GM10847 (cell line): ENCODE data around the gene CUEDC2.
A peak's percentile ranks its signal among the peaks of the same experiment; 100 is the strongest.

ENCODE experiments used
- POLR2A ChIP-seq: IDR thresholded peaks from 2 replicates; pipeline ENCODE4 v1.6.1; 2011; ENCODE audit not compliant: insufficient read length; ENCODE audit errors: extremely low read depth

Gene CUEDC2

GRCh38 chr10:102461187-102462054, 29.0 kb upstream of the CUEDC2 start:
- peak; percentile 31 for TF ChIP-seq POLR2A

- TF ChIP-seq POLR2A: no peak
Measured at GRCh38 chr10:102460836-102461186, 28.4 kb upstream of the CUEDC2 start.

GRCh38 chr10:102458656-102459055, 26.3 kb upstream of the CUEDC2 start:
- no peak for TF ChIP-seq POLR2A

GRCh38 chr10:102457591-102458150, 25.3 kb upstream of the CUEDC2 start:
- TF ChIP-seq POLR2A: no peak

- TF ChIP-seq POLR2A: no peak
Measured at GRCh38 chr10:102455893-102456471, 23.6 kb upstream of the CUEDC2 start.

- no peak for TF ChIP-seq POLR2A
Measured at GRCh38 chr10:102453502-102453901, 21.1 kb upstream of the CUEDC2 start.

- no peak for TF ChIP-seq POLR2A
Measured at GRCh38 chr10:102452672-102453340, 20.4 kb upstream of the CUEDC2 start.

GRCh38 chr10:102451105-102451969, 19.0 kb upstream of the CUEDC2 start, which contains the start of gene C10orf95:
Gene C10orf95, minus strand, starts transcription at chr10:102451543. Its CDS starts 450 bp downstream, at chr10:102451093.
- no peak for TF ChIP-seq POLR2A

GRCh38 chr10:102450374-102451104, 18.2 kb upstream of the CUEDC2 start:
- peak; percentile 54 for TF ChIP-seq POLR2A

- no peak for TF ChIP-seq POLR2A
Measured at GRCh38 chr10:102450124-102450373, 17.7 kb upstream of the CUEDC2 start.

- TF ChIP-seq POLR2A: no peak
Measured at GRCh38 chr10:102449321-102450123, 17.1 kb upstream of the CUEDC2 start.

GRCh38 chr10:102444851-102445250, 12.5 kb upstream of the CUEDC2 start:
- TF ChIP-seq POLR2A: no peak

GRCh38 chr10:102438374-102438773, 6.0 kb upstream of the CUEDC2 start:
- no peak for TF ChIP-seq POLR2A

- no peak for TF ChIP-seq POLR2A
Measured at GRCh38 chr10:102437515-102437914, 5.1 kb upstream of the CUEDC2 start.
